ENCODE results near the gene EBP.

The EBP gene

GRCh38 chrX:48521353-48522243 lies at the start of gene EBP:
TSS of gene EBP (plus strand) at chrX:48521808. CDS start at chrX:48523772, 1,964 bp downstream.
- DNase-seq: peak; percentile 92

- DNase-seq: no peak
These were observed 49.4 kb upstream of the EBP start for GRCh38 chrX:48472225-48472624.

- no peak for DNase-seq
These were observed 48.5 kb upstream of the EBP start for GRCh38 chrX:48472851-48473703.

GRCh38 chrX:48473704-48473990 lies 48.0 kb upstream of the EBP start:
- DNase-seq: no peak

- no peak for DNase-seq
These were observed 47.5 kb upstream of the EBP start for GRCh38 chrX:48474127-48474526.

GRCh38 chrX:48474581-48474980 lies 47.0 kb upstream of the EBP start:
- DNase-seq: no peak

GRCh38 chrX:48475296-48475695 lies 46.3 kb upstream of the EBP start:
- no peak for DNase-seq

GRCh38 chrX:48475774-48476577 lies 45.6 kb upstream of the EBP start, which contains the start of gene FTSJ1:
TSS of gene FTSJ1 (plus strand) at chrX:48476199. CDS start at chrX:48478048, 1,849 bp downstream.
- DNase-seq: peak; percentile 87

GRCh38 chrX:48476919-48477318 lies 44.7 kb upstream of the EBP start:
- DNase-seq: no peak

GRCh38 chrX:48477960-48478755 lies 43.5 kb upstream of the EBP start:
- DNase-seq: no peak

- DNase-seq: no peak
These were observed 42.8 kb upstream of the EBP start for GRCh38 chrX:48478806-48479205.

GRCh38 chrX:48480142-48480541 lies 41.5 kb upstream of the EBP start:
- DNase-seq: no peak

- DNase-seq: no peak
These were observed 41.0 kb upstream of the EBP start for GRCh38 chrX:48480583-48480982.

GRCh38 chrX:48482526-48482925 lies 39.1 kb upstream of the EBP start:
- DNase-seq: no peak

- DNase-seq: no peak
These were observed 34.2 kb upstream of the EBP start for GRCh38 chrX:48487362-48487798.

- no peak for DNase-seq
These were observed 33.6 kb upstream of the EBP start for GRCh38 chrX:48488034-48488433.

GRCh38 chrX:48489296-48489695 lies 32.3 kb upstream of the EBP start:
- DNase-seq: no peak

GRCh38 chrX:48489892-48490291 lies 31.7 kb upstream of the EBP start:
- DNase-seq: no peak

- no peak for DNase-seq
These were observed 30.9 kb upstream of the EBP start for GRCh38 chrX:48490661-48491060.

- no peak for DNase-seq
These were observed 29.8 kb upstream of the EBP start for GRCh38 chrX:48491809-48492208.

GRCh38 chrX:48492293-48492910 lies 29.2 kb upstream of the EBP start:
- DNase-seq: no peak

GRCh38 chrX:48493890-48494364 lies 27.7 kb upstream of the EBP start:
- DNase-seq: no peak
